CD4-positive, alpha-beta T cell treated with Interleukin-21 for 1 hour (primary cell): ENCODE data around the gene RAP2B.
A peak's percentile ranks its signal among the peaks of the same experiment; 100 is the strongest.
"Not testable (repeated sequence)": the region's sequence is repeated elsewhere in the genome, so short reads cannot be mapped to it uniquely, and the experiment has no call there.

Experiments
- DNase-seq: peaks from one replicate; pipeline ENCODE4 v3.0.0-alpha.2; 2020

RAP2B gene

GRCh38 chr3:153161138-153161713, 800 bp upstream of the RAP2B start:
- DNase-seq: peak; percentile 96

GRCh38 chr3:153162513-153163392, 727 bp downstream of the RAP2B start:
- peak; percentile 35 for DNase-seq

GRCh38 chr3:153163393-153163724, 1.3 kb downstream of the RAP2B start:
- DNase-seq: no peak

- peak; percentile 17 for DNase-seq
These were observed 1.9 kb downstream of the RAP2B start for GRCh38 chr3:153163756-153164550.

- peak; percentile 71 for DNase-seq
These were observed 3.2 kb downstream of the RAP2B start for GRCh38 chr3:153165261-153165681.

- peak; percentile 60 for DNase-seq
These were observed 4.2 kb downstream of the RAP2B start for GRCh38 chr3:153166206-153166605.

GRCh38 chr3:153166796-153167195, 4.8 kb downstream of the RAP2B start:
- no peak for DNase-seq

- DNase-seq: no peak
These were observed 7.9 kb downstream of the RAP2B start for GRCh38 chr3:153169793-153170383.

- DNase-seq: no peak
These were observed 9.2 kb downstream of the RAP2B start for GRCh38 chr3:153171256-153171655.

- no peak for DNase-seq
These were observed 9.9 kb downstream of the RAP2B start for GRCh38 chr3:153171918-153172317.

- DNase-seq: no peak
These were observed 11.1 kb downstream of the RAP2B start for GRCh38 chr3:153172796-153173757.

- DNase-seq: peak; percentile 36
These were observed 11.9 kb downstream of the RAP2B start for GRCh38 chr3:153173758-153174516.

GRCh38 chr3:153176197-153176596, 14.2 kb downstream of the RAP2B start:
- DNase-seq: no peak

- no peak for DNase-seq
These were observed 18.9 kb downstream of the RAP2B start for GRCh38 chr3:153180860-153181372.

GRCh38 chr3:153182501-153183293, 20.7 kb downstream of the RAP2B start:
- no peak for DNase-seq

GRCh38 chr3:153190923-153191322, 28.9 kb downstream of the RAP2B start:
- no peak for DNase-seq

GRCh38 chr3:153192327-153192726, 30.3 kb downstream of the RAP2B start:
- no peak for DNase-seq

GRCh38 chr3:153193786-153194476, 31.9 kb downstream of the RAP2B start:
- not testable (repeated sequence) for DNase-seq

GRCh38 chr3:153195349-153195879, 33.4 kb downstream of the RAP2B start:
- DNase-seq: no peak
